Liver (tissue), 9 donors: ENCODE results near the gene C18orf32. TPM values are rescaled to one million over a fixed set of nuclear protein-coding genes. Genes with fewer than 3 reads are reported as not detected.
A peak's percentile ranks its signal among the peaks of the same experiment; 100 is the strongest.
"Not testable (repeated sequence)": the region's sequence is repeated elsewhere in the genome, so short reads cannot be mapped to it uniquely, and the experiment has no call there.

Source experiments
- DNase-seq: peaks from one replicate; pipeline ENCODE4 v3.0.0-alpha.2; 2017; ENCODE audit warnings: low spot score
- H3K27ac ChIP-seq, 2 donors: one replicate each; pipeline ENCODE4 v1.7.0; 2013; ENCODE audit warnings: inconsistent platforms in 2 of 2, low read length in 2 of 2, control low read depth in 1 of 2, low read depth in 1 of 2, mild to moderate bottlenecking in 1 of 2
- H3K27me3 ChIP-seq, 4 donors: one replicate each; pipeline versions ENCODE4 v1.6.1 to v1.7.0; 2013; ENCODE audit warnings: low read length in 3 of 4, inconsistent platforms in 1 of 4, mild to moderate bottlenecking in 1 of 4, moderate library complexity in 1 of 4; ENCODE audit not compliant: control insufficient read depth in 4 of 4, insufficient read depth in 4 of 4
- H3K36me3 ChIP-seq, 4 donors: one replicate each; pipeline versions ENCODE4 v1.6.1 to v1.7.0; 2013; ENCODE audit warnings: low read length in 3 of 4, mild to moderate bottlenecking in 3 of 4, low read depth in 1 of 4, moderate library complexity in 1 of 4; ENCODE audit not compliant: control insufficient read depth in 4 of 4, insufficient read depth in 3 of 4
- H3K4me1 ChIP-seq, 4 donors: one replicate each; pipeline versions ENCODE4 v1.6.1 to v1.7.0; 2013; ENCODE audit warnings: low read length in 3 of 4, mild to moderate bottlenecking in 3 of 4, moderate library complexity in 1 of 4; ENCODE audit not compliant: control insufficient read depth in 4 of 4, insufficient read depth in 4 of 4
- H3K4me3 ChIP-seq, 3 donors: one replicate each; pipeline versions ENCODE4 v1.6.1 to v1.7.0; 2013; ENCODE audit warnings: low read length in 3 of 3, control low read depth in 1 of 3, low read depth in 1 of 3, mild to moderate bottlenecking in 1 of 3
- H3K9ac ChIP-seq, 2 donors: one replicate each; pipeline ENCODE4 v1.7.0; 2013; ENCODE audit warnings: low read length in 2 of 2, mild to moderate bottlenecking in 2 of 2, moderate library complexity in 2 of 2, control low read depth in 1 of 2, low read depth in 1 of 2
- H3K9me3 ChIP-seq, 4 donors: one replicate each; pipeline versions ENCODE4 v1.6.1 to v1.7.0; 2013; ENCODE audit warnings: low read length in 3 of 4; ENCODE audit not compliant: control insufficient read depth in 4 of 4
- EGR1 ChIP-seq, 2 donors: IDR thresholded peaks; 2 replicates each; pipeline ENCODE4 v1.6.1; 2016 to 2018; ENCODE audit warnings: antibody characterized with exemption in 2 of 2, low read depth in 2 of 2
- FOXA1 ChIP-seq: IDR thresholded peaks from 2 replicates; pipeline ENCODE4 v1.6.1; 2016; ENCODE audit warnings: antibody characterized with exemption
- FOXA2 ChIP-seq: IDR thresholded peaks from 2 replicates; pipeline ENCODE4 v1.6.1; 2016; ENCODE audit warnings: antibody characterized with exemption
- GABPA ChIP-seq, 2 donors: IDR thresholded peaks in 1 of 2; conservative IDR thresholded peaks in 1 of 2; 2 replicates each; pipeline ENCODE4 v1.6.1; 2016; ENCODE audit warnings: antibody characterized with exemption in 2 of 2, mild to moderate bottlenecking in 1 of 2, moderate library complexity in 1 of 2
- JUND ChIP-seq, 2 donors: IDR thresholded peaks; 2 replicates each; pipeline ENCODE4 v1.6.1; 2016; ENCODE audit warnings: antibody characterized with exemption in 2 of 2
- SP1 ChIP-seq: IDR thresholded peaks from 2 replicates; pipeline ENCODE4 v1.6.1; 2018; ENCODE audit warnings: antibody characterized with exemption, mild to moderate bottlenecking
- TAF1 ChIP-seq: conservative IDR thresholded peaks from 2 replicates; pipeline ENCODE4 v1.6.1; 2016; ENCODE audit warnings: antibody characterized with exemption, mild to moderate bottlenecking
- ZBTB33 ChIP-seq: IDR thresholded peaks from 2 replicates; pipeline ENCODE4 v1.6.1; 2016; ENCODE audit warnings: antibody characterized with exemption
- WGBS: extraction: QIAGEN DNeasy Blood & Tissue Kit; methylation state at CpG from one replicate; pipeline ENCODE4 v1.1.7; 2013; 5-methylcytosine and 5-hydroxymethylcytosine counted together
- polyA plus RNA-seq, 2 donors: library from polyadenylated mRNA; stranded (reverse) in 1 of 2; unstranded in 1 of 2; fragments of 200-250 nt in 1 of 2; fragments of >200 nt in 1 of 2; fragmentation: Nextera tagmentation in 1 of 2; extraction: Ambion mirVana in 1 of 2; gene quantifications; one replicate each; pipeline versions ENCODE4 v1.2.1 to v1.2.3, GENCODE V29; 2013 to 2015
- total RNA-seq, 2 donors: library from RNA; depleted of rRNA; stranded (reverse); fragments of >200 nt; gene quantifications; one replicate each; pipeline ENCODE4 v1.2.3, GENCODE V29; 2014
- TF ChIP-seq, protein P1 (sequence below): IDR thresholded peaks from 2 replicates; pipeline ENCODE4 v1.6.1; 2016; ENCODE audit warnings: antibody characterized with exemption
- TF ChIP-seq, protein P2 (sequence below): IDR thresholded peaks from 2 replicates; pipeline ENCODE4 v1.6.1; 2016; ENCODE audit warnings: antibody characterized with exemption, mild to moderate bottlenecking
- donor health status: healthy.
- donor health status: healthy.
- donor health status: healthy.
- donor health status: healthy.
- donor health status: healthy.

Gene C18orf32
- total and polyA plus RNA-seq, 4 donors: 12.4 to 63.2 (median 29.8) TPM

DNA sequence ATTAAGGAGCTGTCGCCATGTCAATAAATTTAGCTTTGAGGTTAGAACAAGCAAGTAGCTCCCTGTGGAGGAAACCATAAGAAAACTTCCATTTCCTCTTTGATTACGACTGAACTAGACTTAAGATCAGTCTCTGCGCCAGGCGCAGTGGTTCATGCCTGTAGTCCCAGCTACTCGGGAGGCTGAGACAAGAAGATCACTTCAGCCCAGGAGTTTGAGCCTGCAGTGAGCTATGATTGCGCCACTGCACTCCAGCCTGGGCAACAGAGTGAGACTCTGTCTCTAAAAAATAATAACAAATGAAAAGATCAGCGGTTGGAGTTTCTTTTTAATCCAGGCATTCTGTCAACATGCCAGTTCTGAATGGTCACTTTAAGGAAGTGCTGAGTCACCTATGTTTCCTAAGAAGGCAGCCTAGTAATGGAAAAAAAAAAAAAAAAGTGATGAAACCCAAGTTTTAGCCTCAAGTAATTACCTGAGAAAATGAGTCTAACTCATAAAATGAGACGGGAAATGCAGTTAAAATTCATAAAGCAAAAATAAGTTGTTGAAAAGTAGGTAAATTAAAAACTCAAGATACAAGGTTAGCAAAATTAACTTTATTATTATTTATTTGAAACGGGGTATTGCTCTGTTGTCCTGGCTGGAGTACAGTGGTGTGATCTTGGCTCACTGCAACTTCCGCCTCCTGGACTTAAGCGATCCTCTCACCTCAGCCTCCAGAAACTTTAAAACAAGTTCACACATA lies 10.2 kb downstream of the C18orf32 start:
- WGBS: 77% methylated on average over 11 of the region's 11 CpGs

GRCh38 chr18:49474935-49475334 lies 12.1 kb downstream of the C18orf32 start:
- not testable (repeated sequence) for H3K4me1 ChIP-seq, H3K4me3 ChIP-seq, H3K9ac ChIP-seq, H3K27ac ChIP-seq, DNase-seq, H3K9me3 ChIP-seq, H3K27me3 ChIP-seq, H3K36me3 ChIP-seq
- WGBS: 98% methylated on average over 6 of the region's 6 CpGs

More for the DNA sequence above, 10.2 kb downstream of the C18orf32 start:
- Histone ChIP-seq H3K4me1 (no peaks in the 10 kb centered on the region), H3K27me3 (no peaks in the 10 kb centered on the region), H3K4me3 (no peak overlapping the region), H3K27ac (no peak overlapping the region), H3K36me3 (peaks cover 5 to 24% (median 14%) of the 10 kb centered on the region in 4 donors), H3K9ac (no peak overlapping the region), H3K9me3 (no peaks in the 10 kb centered on the region)
- no peak for DNase-seq
- TF ChIP-seq ZBTB33 (no peak), FOXA2 (no peak), JUND (IDR thresholded peaks at IDR 0.05) (peak in 1 of 2 donors; percentile 19), GABPA (IDR thresholded peaks at IDR 0.05 in 1 of 2, conservative IDR thresholded peaks at IDR 0.05 in 1 of 2) (no peak)

DNA sequence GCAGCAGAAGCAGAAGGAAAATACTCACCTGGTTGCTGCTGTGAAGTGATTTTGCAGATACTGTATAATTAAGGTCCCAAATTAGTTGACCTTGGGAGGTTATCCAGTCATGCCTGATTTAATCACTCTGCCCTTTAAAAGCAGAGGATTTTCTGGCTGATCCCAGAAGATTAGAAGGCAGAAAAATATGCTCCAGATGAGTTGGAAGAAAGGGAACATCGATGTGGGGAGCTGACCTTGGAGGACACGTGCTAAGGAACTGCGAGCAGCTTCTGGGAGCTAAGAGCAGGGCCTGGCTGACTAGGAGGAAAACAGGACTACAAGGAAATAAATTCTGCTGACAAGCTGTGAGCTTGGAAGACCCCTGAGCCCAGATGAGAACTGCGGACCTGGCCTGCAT lies 13.3 kb downstream of the C18orf32 start:
- WGBS: 86% methylated on average over 4 of the region's 4 CpGs
- H3K27ac ChIP-seq: no peak overlapping the region

More for the DNA sequence above, 13.3 kb downstream of the C18orf32 start:
- Histone ChIP-seq H3K4me3 (no peak overlapping the region), H3K9ac (no peak overlapping the region), H3K9me3 (no peaks in the 10 kb centered on the region), H3K4me1 (no peaks in the 10 kb centered on the region), H3K36me3 (peaks cover 0 to 3% (median 1%) of the 10 kb centered on the region in 4 donors), H3K27me3 (no peaks in the 10 kb centered on the region)
- no peak for TF ChIP-seq EGR1 (IDR thresholded peaks at IDR 0.05; ENCODE audit: low read depth in 2 of 2)
- TF ChIP-seq, protein P1, sequence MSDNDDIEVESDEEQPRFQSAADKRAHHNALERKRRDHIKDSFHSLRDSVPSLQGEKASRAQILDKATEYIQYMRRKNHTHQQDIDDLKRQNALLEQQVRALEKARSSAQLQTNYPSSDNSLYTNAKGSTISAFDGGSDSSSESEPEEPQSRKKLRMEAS: no peak
- no peak for TF ChIP-seq GABPA (IDR thresholded peaks at IDR 0.05 in 1 of 2, conservative IDR thresholded peaks at IDR 0.05 in 1 of 2)
- TF ChIP-seq, protein P2, sequence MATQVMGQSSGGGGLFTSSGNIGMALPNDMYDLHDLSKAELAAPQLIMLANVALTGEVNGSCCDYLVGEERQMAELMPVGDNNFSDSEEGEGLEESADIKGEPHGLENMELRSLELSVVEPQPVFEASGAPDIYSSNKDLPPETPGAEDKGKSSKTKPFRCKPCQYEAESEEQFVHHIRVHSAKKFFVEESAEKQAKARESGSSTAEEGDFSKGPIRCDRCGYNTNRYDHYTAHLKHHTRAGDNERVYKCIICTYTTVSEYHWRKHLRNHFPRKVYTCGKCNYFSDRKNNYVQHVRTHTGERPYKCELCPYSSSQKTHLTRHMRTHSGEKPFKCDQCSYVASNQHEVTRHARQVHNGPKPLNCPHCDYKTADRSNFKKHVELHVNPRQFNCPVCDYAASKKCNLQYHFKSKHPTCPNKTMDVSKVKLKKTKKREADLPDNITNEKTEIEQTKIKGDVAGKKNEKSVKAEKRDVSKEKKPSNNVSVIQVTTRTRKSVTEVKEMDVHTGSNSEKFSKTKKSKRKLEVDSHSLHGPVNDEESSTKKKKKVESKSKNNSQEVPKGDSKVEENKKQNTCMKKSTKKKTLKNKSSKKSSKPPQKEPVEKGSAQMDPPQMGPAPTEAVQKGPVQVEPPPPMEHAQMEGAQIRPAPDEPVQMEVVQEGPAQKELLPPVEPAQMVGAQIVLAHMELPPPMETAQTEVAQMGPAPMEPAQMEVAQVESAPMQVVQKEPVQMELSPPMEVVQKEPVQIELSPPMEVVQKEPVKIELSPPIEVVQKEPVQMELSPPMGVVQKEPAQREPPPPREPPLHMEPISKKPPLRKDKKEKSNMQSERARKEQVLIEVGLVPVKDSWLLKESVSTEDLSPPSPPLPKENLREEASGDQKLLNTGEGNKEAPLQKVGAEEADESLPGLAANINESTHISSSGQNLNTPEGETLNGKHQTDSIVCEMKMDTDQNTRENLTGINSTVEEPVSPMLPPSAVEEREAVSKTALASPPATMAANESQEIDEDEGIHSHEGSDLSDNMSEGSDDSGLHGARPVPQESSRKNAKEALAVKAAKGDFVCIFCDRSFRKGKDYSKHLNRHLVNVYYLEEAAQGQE: no peak
- no peak for TF ChIP-seq FOXA1
- TF ChIP-seq TAF1: no peak
- TF ChIP-seq SP1: no peak
- no peak for DNase-seq
